ENCODE measurements around the gene EPS8.
A peak's percentile ranks its signal among the peaks of the same experiment; 100 is the strongest.
"Not testable (repeated sequence)": the region's sequence is repeated elsewhere in the genome, so short reads cannot be mapped to it uniquely, and the experiment has no call there.

EPS8 gene

GRCh38 chr12:15634010-15634683, 155.0 kb downstream of the EPS8 start:
- DNase-seq: no peak

- DNase-seq: no peak
Measured at GRCh38 chr12:15633201-15633600, 156.0 kb downstream of the EPS8 start.

- no peak for DNase-seq
Measured at GRCh38 chr12:15632708-15633107, 156.5 kb downstream of the EPS8 start.

GRCh38 chr12:15631007-15631715, 158.0 kb downstream of the EPS8 start:
- no peak for DNase-seq

- no peak for DNase-seq
Measured at GRCh38 chr12:15629761-15630160, 159.4 kb downstream of the EPS8 start.

- DNase-seq: peak; percentile 72
Measured at GRCh38 chr12:15629108-15629507, 160.1 kb downstream of the EPS8 start.

GRCh38 chr12:15627995-15628945, 160.9 kb downstream of the EPS8 start:
- peak; percentile 81 for DNase-seq

- no peak for DNase-seq
Measured at GRCh38 chr12:15625075-15625474, 164.1 kb downstream of the EPS8 start.

- peak; percentile 42 for DNase-seq
Measured at GRCh38 chr12:15620741-15621539, 168.2 kb downstream of the EPS8 start.

- DNase-seq: not testable (repeated sequence)
Measured at GRCh38 chr12:15616495-15616894, 172.7 kb downstream of the EPS8 start.

GRCh38 chr12:15613981-15614380, 175.2 kb downstream of the EPS8 start:
- no peak for DNase-seq

GRCh38 chr12:15608941-15609340, 180.2 kb downstream of the EPS8 start:
- DNase-seq: no peak

- no peak for DNase-seq
Measured at GRCh38 chr12:15608406-15608805, 180.8 kb downstream of the EPS8 start.

- peak; percentile 52 for DNase-seq
Measured at GRCh38 chr12:15605881-15606590, 183.2 kb downstream of the EPS8 start.

- DNase-seq: peak; percentile 43
Measured at GRCh38 chr12:15603474-15604085, 185.6 kb downstream of the EPS8 start.

- DNase-seq: no peak
Measured at GRCh38 chr12:15602051-15602672, 187.0 kb downstream of the EPS8 start.

- DNase-seq: no peak
Measured at GRCh38 chr12:15601210-15601800, 187.9 kb downstream of the EPS8 start.

GRCh38 chr12:15600223-15600935, 188.8 kb downstream of the EPS8 start:
- no peak for DNase-seq

GRCh38 chr12:15599266-15600037, 189.7 kb downstream of the EPS8 start:
- no peak for DNase-seq
